OCI-M2 (cell line): ENCODE results near the gene USP5.

ENCODE experiments used
- DNase-seq: peaks from one replicate; lab custom pipeline; 2025; ENCODE audit not compliant: unreplicated experiment; lab: John Stamatoyannopoulos, UW

The USP5 gene, protein sequence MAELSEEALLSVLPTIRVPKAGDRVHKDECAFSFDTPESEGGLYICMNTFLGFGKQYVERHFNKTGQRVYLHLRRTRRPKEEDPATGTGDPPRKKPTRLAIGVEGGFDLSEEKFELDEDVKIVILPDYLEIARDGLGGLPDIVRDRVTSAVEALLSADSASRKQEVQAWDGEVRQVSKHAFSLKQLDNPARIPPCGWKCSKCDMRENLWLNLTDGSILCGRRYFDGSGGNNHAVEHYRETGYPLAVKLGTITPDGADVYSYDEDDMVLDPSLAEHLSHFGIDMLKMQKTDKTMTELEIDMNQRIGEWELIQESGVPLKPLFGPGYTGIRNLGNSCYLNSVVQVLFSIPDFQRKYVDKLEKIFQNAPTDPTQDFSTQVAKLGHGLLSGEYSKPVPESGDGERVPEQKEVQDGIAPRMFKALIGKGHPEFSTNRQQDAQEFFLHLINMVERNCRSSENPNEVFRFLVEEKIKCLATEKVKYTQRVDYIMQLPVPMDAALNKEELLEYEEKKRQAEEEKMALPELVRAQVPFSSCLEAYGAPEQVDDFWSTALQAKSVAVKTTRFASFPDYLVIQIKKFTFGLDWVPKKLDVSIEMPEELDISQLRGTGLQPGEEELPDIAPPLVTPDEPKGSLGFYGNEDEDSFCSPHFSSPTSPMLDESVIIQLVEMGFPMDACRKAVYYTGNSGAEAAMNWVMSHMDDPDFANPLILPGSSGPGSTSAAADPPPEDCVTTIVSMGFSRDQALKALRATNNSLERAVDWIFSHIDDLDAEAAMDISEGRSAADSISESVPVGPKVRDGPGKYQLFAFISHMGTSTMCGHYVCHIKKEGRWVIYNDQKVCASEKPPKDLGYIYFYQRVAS

DNA sequence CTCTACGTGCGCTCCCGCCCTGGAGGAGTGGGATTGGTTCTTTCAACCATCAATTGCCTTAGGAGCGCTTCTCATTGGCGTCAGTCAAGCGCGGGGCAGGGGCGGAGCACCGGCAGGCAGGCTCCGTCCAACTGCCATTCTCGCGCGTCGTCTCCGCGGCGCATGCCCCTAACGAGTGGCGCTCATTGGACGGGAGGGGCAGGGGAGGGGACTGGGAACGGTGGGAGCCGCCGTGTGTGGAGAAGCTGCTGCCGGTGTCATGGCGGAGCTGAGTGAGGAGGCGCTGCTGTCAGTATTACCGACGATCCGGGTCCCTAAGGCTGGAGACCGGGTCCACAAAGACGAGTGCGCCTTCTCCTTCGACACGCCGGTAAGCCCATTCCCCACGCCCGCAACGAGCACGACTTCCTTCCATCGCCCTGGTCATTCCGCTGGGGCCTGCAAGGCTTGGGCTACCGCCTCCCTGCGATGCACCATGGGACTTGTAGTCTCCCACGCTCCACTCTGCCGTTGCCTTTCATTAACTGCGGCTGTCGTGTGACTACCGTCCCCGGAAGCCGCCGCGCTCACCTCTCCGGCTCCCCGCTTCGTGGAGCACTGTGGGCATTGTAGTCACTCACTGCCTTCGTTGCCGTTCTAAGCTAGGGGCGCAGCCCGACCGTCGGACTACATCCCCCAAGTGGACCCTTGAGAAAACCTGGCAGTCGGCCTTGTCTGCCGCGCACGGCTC is at the start of gene USP5:
Gene USP5, plus strand, starts transcription at position 230 of the 730 bp plus-strand sequence. Its CDS starts 30 bp downstream, at position 260.
- DNase-seq, result peak; percentile 94

GRCh38 chr12:6807170-6807569 is 44.8 kb upstream of the USP5 start:
- no peak for DNase-seq

- no peak for DNase-seq
Observed at GRCh38 chr12:6809056-6809455, 42.9 kb upstream of the USP5 start.

GRCh38 chr12:6810758-6811157 is 41.2 kb upstream of the USP5 start:
- no peak for DNase-seq

GRCh38 chr12:6813363-6813762 is 38.6 kb upstream of the USP5 start:
- no peak for DNase-seq

DNA sequence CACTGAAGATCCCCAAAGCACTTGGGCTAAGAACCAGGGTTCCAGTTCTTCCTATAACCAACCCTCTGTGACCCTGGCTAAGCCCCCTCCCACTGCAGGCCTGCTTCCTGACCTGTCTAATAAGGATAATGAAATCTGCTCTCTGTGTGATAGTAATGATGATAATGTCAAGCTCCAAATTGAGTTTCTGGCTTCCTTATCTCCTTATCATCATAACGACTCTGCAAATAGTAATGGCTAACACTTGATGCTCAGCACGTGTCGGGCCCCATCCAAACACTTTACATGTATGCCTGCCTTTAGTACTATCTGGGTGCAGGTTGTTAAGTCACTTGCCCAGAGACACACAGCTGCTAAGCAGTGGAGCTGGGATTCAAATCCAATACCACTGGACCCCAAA is 35.4 kb upstream of the USP5 start:
- DNase-seq, result no peak

DNA sequence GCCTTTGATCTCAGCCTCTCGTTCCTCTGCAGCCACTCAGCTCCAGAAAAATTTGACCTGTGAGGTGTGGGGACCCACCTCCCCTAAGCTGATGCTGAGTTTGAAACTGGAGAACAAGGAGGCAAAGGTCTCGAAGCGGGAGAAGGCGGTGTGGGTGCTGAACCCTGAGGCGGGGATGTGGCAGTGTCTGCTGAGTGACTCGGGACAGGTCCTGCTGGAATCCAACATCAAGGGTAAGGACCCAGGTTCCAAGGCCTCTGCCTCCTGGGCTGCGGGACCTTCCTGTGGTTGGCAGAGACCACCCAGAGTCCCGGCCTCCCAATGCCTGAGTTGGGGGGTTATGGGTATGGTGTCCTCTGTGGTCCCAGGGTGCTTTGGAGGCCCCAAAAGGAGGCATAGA is 34.9 kb upstream of the USP5 start:
- DNase-seq, result no peak

- no peak for DNase-seq
Observed at GRCh38 chr12:6817662-6818157, 34.2 kb upstream of the USP5 start.

DNA sequence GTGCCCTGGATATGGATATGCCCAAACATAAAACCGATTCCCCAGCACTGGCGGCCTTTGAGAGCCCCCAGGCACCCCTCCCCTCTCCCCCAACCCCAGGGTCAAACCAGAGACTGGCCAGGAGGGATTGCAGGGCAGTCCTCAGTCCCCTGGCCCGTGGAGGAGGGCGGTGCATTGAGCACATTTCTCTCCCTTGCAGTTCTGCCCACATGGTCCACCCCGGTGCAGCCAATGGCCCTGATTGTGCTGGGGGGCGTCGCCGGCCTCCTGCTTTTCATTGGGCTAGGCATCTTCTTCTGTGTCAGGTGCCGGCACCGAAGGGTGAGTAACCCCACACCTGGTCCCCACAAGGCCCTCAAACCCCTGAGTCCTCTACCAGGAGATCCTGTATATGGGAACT is 33.7 kb upstream of the USP5 start:
- DNase-seq, result no peak

DNA sequence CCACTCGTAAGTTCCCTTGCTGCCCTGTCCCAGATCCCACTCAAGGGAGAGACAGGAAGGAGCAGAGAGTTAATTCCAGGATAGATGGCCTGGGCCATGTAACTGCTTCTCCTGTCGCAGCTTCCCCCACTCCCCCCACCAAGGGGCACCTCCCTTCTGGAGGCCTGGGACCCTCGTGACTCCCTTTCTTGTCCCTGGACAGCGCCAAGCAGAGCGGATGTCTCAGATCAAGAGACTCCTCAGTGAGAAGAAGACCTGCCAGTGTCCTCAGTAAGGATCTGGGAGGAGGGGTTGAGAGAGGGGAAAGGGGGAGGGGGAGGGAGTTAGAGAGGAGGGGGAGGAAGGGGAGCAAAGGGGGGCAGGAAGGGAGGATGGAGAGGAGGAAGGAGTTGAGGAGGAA is 33.3 kb upstream of the USP5 start:
- DNase-seq, result no peak

DNA sequence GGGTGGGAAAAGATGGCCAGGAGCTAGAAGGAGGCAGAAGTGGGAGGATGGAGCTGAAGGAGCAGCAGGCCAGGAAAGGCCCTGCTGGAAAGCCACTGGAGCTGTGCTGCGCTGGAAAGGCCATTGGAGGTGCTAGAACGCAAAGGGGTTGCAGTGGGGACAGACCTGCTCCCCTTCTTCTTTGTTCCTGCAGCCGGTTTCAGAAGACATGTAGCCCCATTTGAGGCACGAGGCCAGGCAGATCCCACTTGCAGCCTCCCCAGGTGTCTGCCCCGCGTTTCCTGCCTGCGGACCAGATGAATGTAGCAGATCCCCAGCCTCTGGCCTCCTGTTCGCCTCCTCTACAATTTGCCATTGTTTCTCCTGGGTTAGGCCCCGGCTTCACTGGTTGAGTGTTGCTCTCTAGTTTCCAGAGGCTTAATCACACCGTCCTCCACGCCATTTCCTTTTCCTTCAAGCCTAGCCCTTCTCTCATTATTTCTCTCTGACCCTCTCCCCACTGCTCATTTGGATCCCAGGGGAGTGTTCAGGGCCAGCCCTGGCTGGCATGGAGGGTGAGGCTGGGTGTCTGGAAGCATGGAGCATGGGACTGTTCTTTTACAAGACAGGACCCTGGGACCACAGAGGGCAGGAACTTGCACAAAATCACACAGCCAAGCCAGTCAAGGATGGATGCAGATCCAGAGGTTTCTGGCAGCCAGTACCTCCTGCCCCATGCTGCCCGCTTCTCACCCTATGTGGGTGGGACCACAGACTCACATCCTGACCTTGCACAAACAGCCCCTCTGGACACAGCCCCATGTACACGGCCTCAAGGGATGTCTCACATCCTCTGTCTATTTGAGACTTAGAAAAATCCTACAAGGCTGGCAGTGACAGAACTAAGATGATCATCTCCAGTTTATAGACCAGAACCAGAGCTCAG is 32.6 kb upstream of the USP5 start:
- no peak for DNase-seq

DNA sequence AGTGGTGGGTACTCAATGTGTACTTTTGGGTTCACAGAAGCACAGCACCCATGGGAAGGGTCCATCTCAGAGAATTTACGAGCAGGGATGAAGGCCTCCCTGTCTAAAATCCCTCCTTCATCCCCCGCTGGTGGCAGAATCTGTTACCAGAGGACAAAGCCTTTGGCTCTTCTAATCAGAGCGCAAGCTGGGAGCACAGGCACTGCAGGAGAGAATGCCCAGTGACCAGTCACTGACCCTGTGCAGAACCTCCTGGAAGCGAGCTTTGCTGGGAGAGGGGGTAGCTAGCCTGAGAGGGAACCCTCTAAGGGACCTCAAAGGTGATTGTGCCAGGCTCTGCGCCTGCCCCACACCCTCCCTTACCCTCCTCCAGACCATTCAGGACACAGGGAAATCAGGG is 31.8 kb upstream of the USP5 start:
- no peak for DNase-seq

DNA sequence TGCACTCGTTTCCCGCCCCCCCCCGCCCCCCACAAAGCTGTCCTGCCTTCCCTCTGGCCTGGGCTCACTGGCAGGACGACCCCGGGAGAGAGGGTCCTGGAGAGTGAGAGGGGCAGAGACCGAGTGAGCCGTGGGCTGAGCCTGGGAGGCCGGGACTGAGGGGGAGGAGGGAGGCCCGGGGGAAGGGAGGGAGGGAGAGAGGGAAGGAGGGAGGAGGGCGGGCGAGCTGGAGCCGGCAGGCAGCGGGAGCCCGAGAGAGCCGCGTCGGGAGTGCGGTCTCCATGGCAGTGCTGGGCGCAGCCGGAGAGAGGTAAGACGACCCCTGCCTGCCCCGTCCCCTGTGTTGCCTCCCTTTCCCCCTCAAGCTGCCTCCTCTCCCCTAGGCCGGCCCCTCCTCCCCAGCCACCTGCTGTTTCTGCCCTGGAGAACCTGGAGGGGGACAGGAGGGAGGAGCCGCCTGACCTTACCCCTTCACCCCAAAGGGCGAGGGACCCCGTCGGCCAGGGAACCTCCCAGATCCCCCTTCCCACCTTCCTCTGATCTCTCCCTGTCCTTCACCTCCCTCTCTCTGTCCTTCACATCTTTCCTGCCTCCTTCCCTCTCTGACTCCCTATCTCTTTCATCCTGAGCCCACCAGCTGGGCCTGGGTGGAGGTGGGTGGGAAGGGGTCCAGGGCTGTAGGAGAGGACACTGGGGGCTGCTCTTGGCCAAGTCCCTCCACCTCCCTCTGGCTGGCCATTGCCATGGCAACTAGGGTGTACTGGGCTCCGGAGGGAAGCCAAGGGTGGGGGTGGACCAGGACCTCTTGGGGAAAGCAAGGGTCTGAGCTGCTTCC is 30.1 kb upstream of the USP5 start, which contains the start of gene GPR162:
Gene GPR162, plus strand, starts transcription at position 231 of the 835 bp plus-strand sequence. CDS start 2,078 bp downstream, outside the sequence.
- DNase-seq, result no peak

DNA sequence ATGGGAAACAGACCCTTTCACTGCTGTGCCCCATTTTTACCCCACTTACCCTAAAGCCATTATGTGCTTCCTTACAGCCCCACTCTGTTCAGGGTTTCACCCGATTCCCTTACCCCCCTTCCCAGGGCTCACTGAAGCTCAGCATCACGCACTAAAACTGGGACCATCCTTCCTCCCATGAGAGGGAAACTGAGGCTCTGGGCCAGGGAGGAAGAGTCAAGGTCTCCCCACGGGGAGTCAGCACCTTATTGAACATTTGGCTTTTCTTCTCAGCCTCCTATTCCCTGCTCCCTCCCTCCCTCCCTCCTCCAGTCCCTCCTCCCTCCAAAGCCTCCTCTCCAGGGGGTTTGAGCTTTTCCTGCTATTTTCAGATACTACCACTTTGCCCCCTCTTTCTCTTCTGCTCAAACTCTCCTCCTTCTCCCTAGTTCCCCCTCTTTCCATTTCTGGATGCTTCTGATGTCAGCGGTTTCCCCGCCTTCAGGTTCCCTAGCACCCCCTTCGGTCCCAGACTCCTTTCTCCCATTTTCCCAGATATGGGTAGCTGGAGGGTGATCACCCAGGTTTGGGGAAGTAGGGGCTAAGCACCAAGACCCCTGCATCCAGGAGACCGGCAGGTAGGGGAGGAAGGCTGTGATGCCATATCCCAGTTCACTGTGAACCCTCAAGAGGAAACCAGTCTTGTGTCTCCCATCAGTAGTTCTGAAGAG is 29.4 kb upstream of the USP5 start:
- DNase-seq, result no peak

GRCh38 chr12:6823182-6824084 is 28.5 kb upstream of the USP5 start:
- no peak for DNase-seq

DNA sequence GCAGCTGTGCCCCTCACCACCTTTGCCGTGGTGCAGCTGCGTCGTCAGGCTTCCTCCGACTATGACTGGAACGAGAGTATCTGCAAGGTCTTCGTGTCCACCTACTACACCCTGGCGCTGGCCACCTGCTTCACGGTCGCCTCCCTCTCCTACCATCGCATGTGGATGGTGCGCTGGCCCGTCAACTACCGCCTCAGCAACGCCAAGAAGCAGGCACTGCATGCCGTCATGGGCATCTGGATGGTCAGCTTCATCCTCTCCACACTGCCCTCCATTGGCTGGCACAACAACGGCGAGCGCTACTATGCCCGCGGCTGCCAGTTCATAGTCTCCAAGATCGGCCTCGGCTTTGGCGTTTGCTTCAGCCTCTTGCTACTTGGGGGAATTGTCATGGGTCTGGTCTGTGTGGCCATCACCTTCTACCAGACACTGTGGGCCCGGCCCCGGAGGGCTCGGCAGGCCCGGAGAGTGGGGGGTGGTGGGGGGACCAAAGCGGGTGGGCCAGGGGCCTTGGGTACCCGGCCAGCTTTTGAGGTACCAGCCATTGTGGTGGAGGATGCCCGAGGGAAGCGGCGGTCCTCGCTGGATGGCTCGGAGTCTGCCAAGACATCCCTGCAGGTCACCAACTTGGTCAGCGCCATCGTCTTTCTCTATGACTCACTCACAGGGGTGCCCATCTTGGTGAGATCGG is 27.7 kb upstream of the USP5 start:
- DNase-seq, result no peak

DNA sequence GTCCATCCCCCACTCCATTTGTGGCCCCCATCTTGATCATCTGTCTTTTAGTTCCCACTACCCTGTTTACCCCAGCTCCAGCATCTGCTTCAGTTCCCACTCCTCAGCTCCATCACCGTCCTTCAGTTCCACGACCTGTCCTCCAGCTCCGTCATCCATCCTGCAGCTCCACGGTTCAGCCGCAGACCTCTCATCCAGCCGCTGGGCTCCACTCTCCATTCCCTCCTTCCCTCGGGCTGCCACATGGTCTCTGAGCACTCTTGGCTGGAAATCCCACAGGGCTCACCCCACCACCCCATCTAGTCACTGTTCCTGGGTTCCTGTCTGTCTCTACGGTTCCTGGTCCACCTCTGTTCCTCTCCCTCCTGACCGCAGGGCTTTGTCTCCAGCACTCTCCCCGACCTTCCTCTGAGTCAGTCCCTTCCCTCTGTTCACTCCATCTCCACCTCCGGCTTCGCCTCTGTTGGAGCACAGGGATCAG is 27.0 kb upstream of the USP5 start:
- no peak for DNase-seq
